Measurements from ENCODE around the gene HMGCS1. TPM values are rescaled to one million over a fixed set of nuclear protein-coding genes. Genes with fewer than 3 reads are reported as not detected.

Gene HMGCS1
- total and polyA plus RNA-seq, 2 of the 13 experiments (the other 11 are each of a cell fraction or from before 2014, with no cell fraction given): 56.8 to 318 TPM

DNA sequence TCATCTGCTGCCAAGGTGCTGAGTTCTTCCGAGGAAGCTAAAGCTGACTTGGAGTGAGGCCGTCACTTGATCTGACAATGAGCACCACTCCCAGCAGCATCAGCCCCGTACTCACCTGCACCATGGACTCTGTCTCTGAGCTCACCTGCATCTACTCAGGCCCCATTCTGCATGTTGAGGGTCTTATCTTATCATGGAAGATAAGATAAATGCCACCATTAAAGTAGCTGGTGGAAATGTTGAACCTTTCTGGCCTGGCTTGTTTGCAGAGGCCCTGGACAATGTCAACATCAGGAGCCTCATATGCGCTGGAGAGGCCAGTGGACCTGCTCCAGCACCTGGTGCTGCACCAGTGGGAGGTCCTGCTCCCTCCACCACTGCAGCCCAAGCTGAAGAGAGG is 35.0 kb upstream of the HMGCS1 start (continued):
- TF ChIP-seq ESRRA (CRISPR knock-in tag; IDR thresholded peaks at IDR 0.05; ENCODE audit: low read depth) (no peak), SMYD3 (CRISPR knock-in tag; IDR thresholded peaks at IDR 0.05) (no peak), HNRNPL (IDR thresholded peaks at IDR 0.05; ENCODE audit: low read depth, low read length) (no peak), PRMT3 (CRISPR knock-in tag; IDR thresholded peaks at IDR 0.05; ENCODE audit: borderline replicate concordance, low read depth) (no peak), ZNF30 (CRISPR knock-in tag; IDR thresholded peaks at IDR 0.05) (no peak), CSRNP1 (CRISPR knock-in tag; IDR thresholded peaks at IDR 0.05) (no peak), BRF2 (CRISPR knock-in tag; IDR thresholded peaks at IDR 0.05) (no peak), ZNF44 (CRISPR knock-in tag; IDR thresholded peaks at IDR 0.05) (no peak), ZNF33A (CRISPR knock-in tag; IDR thresholded peaks at IDR 0.05; ENCODE audit: borderline replicate concordance) (no peak), ZFY (CRISPR knock-in tag; IDR thresholded peaks at IDR 0.05) (peak; percentile 23; the same call in 1 of the 2 replicates), ZNF264 (CRISPR knock-in tag; IDR thresholded peaks at IDR 0.05) (no peak), ZNF672 (CRISPR knock-in tag; IDR thresholded peaks at IDR 0.05) (no peak), ZSCAN9 (CRISPR knock-in tag; IDR thresholded peaks at IDR 0.05; ENCODE audit: borderline replicate concordance) (peak; percentile 46; the same call in 1 of the 2 replicates), ZFP36L2 (CRISPR knock-in tag; IDR thresholded peaks at IDR 0.05) (no peak), PAXIP1 (CRISPR knock-in tag; conservative IDR thresholded peaks at IDR 0.05) (peak; percentile 79), ISX (CRISPR knock-in tag; conservative IDR thresholded peaks at IDR 0.05) (no peak), ZZZ3 (CRISPR knock-in tag; IDR thresholded peaks at IDR 0.05; ENCODE audit: borderline replicate concordance) (no peak), CBX1 (IDR thresholded peaks at IDR 0.05; ENCODE audit: low read depth) (no peak), ATF2 (CRISPR knock-in tag; IDR thresholded peaks at IDR 0.05) (no peak), ZNF431 (CRISPR knock-in tag; IDR thresholded peaks at IDR 0.05; ENCODE audit: borderline replicate concordance, low read depth) (no peak), KLF9 (CRISPR knock-in tag; IDR thresholded peaks at IDR 0.05; ENCODE audit: low read depth) (no peak), ZFP82 (CRISPR knock-in tag; IDR thresholded peaks at IDR 0.05; ENCODE audit: borderline replicate concordance) (no peak)
